Femur (tissue), 1 donor: ENCODE measurements around the gene KEAP1.
A peak's percentile ranks its signal among the peaks of the same experiment; 100 is the strongest.
"Not testable (repeated sequence)": the region's sequence is repeated elsewhere in the genome, so short reads cannot be mapped to it uniquely, and the experiment has no call there.

Source experiments
- DNase-seq: peaks from one replicate; pipeline ENCODE4 v3.0.0-alpha.2; 2017

KEAP1 gene

GRCh38 chr19:10503002-10503789, at the start of gene KEAP1:
Gene KEAP1, minus strand, starts transcription at chr19:10503356. Its CDS starts 3,323 bp downstream, at chr19:10500033.
- peak; percentile 64 for DNase-seq

GRCh38 chr19:10552510-10553053, 49.4 kb upstream of the KEAP1 start:
- DNase-seq = no peak

GRCh38 chr19:10551698-10552301, 48.6 kb upstream of the KEAP1 start:
- no peak for DNase-seq

- DNase-seq = not testable (repeated sequence)
Observed at GRCh38 chr19:10551006-10551405, 47.9 kb upstream of the KEAP1 start.

- DNase-seq = no peak
Observed at GRCh38 chr19:10550336-10550735, 47.2 kb upstream of the KEAP1 start.

- DNase-seq = no peak
Observed at GRCh38 chr19:10549733-10550132, 46.6 kb upstream of the KEAP1 start.

- no peak for DNase-seq
Observed at GRCh38 chr19:10548746-10549276, 45.7 kb upstream of the KEAP1 start.

- DNase-seq = no peak
Observed at GRCh38 chr19:10546817-10547216, 43.7 kb upstream of the KEAP1 start.

GRCh38 chr19:10544753-10545251, 41.6 kb upstream of the KEAP1 start:
- no peak for DNase-seq

- DNase-seq = peak; percentile 35
Observed at GRCh38 chr19:10544242-10544752, 41.1 kb upstream of the KEAP1 start.

GRCh38 chr19:10543420-10544241, 40.5 kb upstream of the KEAP1 start, which contains the start of gene ATG4D:
Gene ATG4D, plus strand, starts transcription at chr19:10543904. Its CDS starts 187 bp downstream, at chr19:10544091.
- DNase-seq = peak; percentile 90

- DNase-seq = no peak
Observed at GRCh38 chr19:10543059-10543419, 39.9 kb upstream of the KEAP1 start.

GRCh38 chr19:10539016-10539415, 35.9 kb upstream of the KEAP1 start:
- DNase-seq = not testable (repeated sequence)

- no peak for DNase-seq
Observed at GRCh38 chr19:10538204-10538983, 35.2 kb upstream of the KEAP1 start.

- no peak for DNase-seq
Observed at GRCh38 chr19:10537668-10538067, 34.5 kb upstream of the KEAP1 start.

GRCh38 chr19:10535613-10536012, 32.5 kb upstream of the KEAP1 start:
- DNase-seq = no peak

GRCh38 chr19:10533646-10534386, 30.7 kb upstream of the KEAP1 start:
- DNase-seq = no peak

GRCh38 chr19:10532457-10532856, 29.3 kb upstream of the KEAP1 start:
- DNase-seq = no peak

GRCh38 chr19:10526887-10527286, 23.7 kb upstream of the KEAP1 start:
- DNase-seq = not testable (repeated sequence)

GRCh38 chr19:10525636-10526035, 22.5 kb upstream of the KEAP1 start:
- no peak for DNase-seq

GRCh38 chr19:10523135-10523636, 20.0 kb upstream of the KEAP1 start:
- no peak for DNase-seq
